ENCODE results near the gene WDR20. TPM values are rescaled to one million over a fixed set of nuclear protein-coding genes. Genes with fewer than 3 reads are reported as not detected.

The WDR20 gene
- total RNA-seq, 1 experiment from 2014 or later: 25.6 TPM

- TF ChIP-seq ZNF512 (CRISPR knock-in tag; IDR thresholded peaks at IDR 0.05; ENCODE audit: borderline replicate concordance): no peak
- TF ChIP-seq, protein P1, sequence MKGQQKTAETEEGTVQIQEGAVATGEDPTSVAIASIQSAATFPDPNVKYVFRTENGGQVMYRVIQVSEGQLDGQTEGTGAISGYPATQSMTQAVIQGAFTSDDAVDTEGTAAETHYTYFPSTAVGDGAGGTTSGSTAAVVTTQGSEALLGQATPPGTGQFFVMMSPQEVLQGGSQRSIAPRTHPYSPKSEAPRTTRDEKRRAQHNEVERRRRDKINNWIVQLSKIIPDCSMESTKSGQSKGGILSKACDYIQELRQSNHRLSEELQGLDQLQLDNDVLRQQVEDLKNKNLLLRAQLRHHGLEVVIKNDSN (CRISPR knock-in tag; IDR thresholded peaks at IDR 0.05): no peak
- no peak for TF ChIP-seq E2F5 (CRISPR knock-in tag; IDR thresholded peaks at IDR 0.05)
- no peak for TF ChIP-seq E2F1 (CRISPR knock-in tag; IDR thresholded peaks at IDR 0.05)
Observed at GRCh38 chr14:102116361-102117180, 23.1 kb upstream of the WDR20 start (continued).

GRCh38 chr14:102117852-102118251, 21.8 kb upstream of the WDR20 start:
- CTCF ChIA-PET: no interaction called here
- Mint-ChIP-seq H3K36me3 (peaks cover 2% of the 10 kb centered on the region; the same call in 1 of the 2 replicates), H3K4me1 (peaks cover 3% of the 10 kb centered on the region; the same call in 1 of the 2 replicates), H3K4me3 (no peak overlapping the region), H3K27me3 (ENCODE audit: low read depth) (no peaks in the 10 kb centered on the region), H3K27ac (no peak overlapping the region), H3K9me3 (peaks cover 5% of the 10 kb centered on the region)
- POLR2A ChIA-PET: no interaction called here
- ATAC-seq (no peak), DNase-seq (ENCODE audit: low spot score) (no peak)
- no peak for TF ChIP-seq FOXP4 (CRISPR knock-in tag; IDR thresholded peaks at IDR 0.05)
- TF ChIP-seq JUN (CRISPR knock-in tag; IDR thresholded peaks at IDR 0.05): no peak
- no peak for TF ChIP-seq ZBTB21 (CRISPR knock-in tag; IDR thresholded peaks at IDR 0.05; ENCODE audit: borderline replicate concordance)
- no peak for TF ChIP-seq HMGA2 (CRISPR knock-in tag; IDR thresholded peaks at IDR 0.05)
- TF ChIP-seq ZNF512 (CRISPR knock-in tag; IDR thresholded peaks at IDR 0.05; ENCODE audit: borderline replicate concordance): no peak
- no peak for TF ChIP-seq MYBL2 (CRISPR knock-in tag; IDR thresholded peaks at IDR 0.05)
- TF ChIP-seq RELA (CRISPR knock-in tag; IDR thresholded peaks at IDR 0.05; ENCODE audit: borderline replicate concordance): no peak
- no peak for TF ChIP-seq IRF1 (CRISPR knock-in tag; IDR thresholded peaks at IDR 0.05)
- no peak for TF ChIP-seq NFATC4 (CRISPR knock-in tag; IDR thresholded peaks at IDR 0.05)
- no peak for TF ChIP-seq ZNF416 (CRISPR knock-in tag; IDR thresholded peaks at IDR 0.05)
- TF ChIP-seq, protein P2, sequence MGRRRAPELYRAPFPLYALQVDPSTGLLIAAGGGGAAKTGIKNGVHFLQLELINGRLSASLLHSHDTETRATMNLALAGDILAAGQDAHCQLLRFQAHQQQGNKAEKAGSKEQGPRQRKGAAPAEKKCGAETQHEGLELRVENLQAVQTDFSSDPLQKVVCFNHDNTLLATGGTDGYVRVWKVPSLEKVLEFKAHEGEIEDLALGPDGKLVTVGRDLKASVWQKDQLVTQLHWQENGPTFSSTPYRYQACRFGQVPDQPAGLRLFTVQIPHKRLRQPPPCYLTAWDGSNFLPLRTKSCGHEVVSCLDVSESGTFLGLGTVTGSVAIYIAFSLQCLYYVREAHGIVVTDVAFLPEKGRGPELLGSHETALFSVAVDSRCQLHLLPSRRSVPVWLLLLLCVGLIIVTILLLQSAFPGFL (CRISPR knock-in tag; IDR thresholded peaks at IDR 0.05; ENCODE audit: borderline replicate concordance): no peak
- TF ChIP-seq IRF2 (CRISPR knock-in tag; IDR thresholded peaks at IDR 0.05; ENCODE audit: borderline replicate concordance, low read depth): no peak
- TF ChIP-seq, protein P3, sequence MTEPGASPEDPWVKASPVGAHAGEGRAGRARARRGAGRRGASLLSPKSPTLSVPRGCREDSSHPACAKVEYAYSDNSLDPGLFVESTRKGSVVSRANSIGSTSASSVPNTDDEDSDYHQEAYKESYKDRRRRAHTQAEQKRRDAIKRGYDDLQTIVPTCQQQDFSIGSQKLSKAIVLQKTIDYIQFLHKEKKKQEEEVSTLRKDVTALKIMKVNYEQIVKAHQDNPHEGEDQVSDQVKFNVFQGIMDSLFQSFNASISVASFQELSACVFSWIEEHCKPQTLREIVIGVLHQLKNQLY (CRISPR knock-in tag; IDR thresholded peaks at IDR 0.05): no peak
- no peak for TF ChIP-seq TP53 (CRISPR knock-in tag; IDR thresholded peaks at IDR 0.05)
- TF ChIP-seq ZNF671 (CRISPR knock-in tag; IDR thresholded peaks at IDR 0.05): no peak
- TF ChIP-seq ZNF532 (CRISPR knock-in tag; IDR thresholded peaks at IDR 0.05; ENCODE audit: borderline replicate concordance): no peak

Measured in WTC11 (cell line).